Panc1 (cell line): Measurements from ENCODE around the gene USP37. TPM values are rescaled to one million over a fixed set of nuclear protein-coding genes. Genes with fewer than 3 reads are reported as not detected.

Experiments used
- ATAC-seq: fragments of 200-7000 bp; cut with Tn5 transposase; 2 replicates; pipeline ENCODE4 v1.9.1; 2020; ENCODE audit warnings: mild to moderate bottlenecking, moderate library complexity
- BruUV-seq: library from RNA; stranded (reverse); fragments of 400-500 nt; replicated peaks from 2 replicates; lab custom pipeline; 2021; lab: Mats Ljungman, UMichigan
- CTCF ChIA-PET: fragments of 300-600 bp; sonication (Branson Sonifier 250); formaldehyde crosslinking; loops from one replicate; lab custom pipeline; 2022; ENCODE audit warnings: antibody characterized with exemption; lab: Charles Lee
- POLR2A ChIA-PET: fragments of 300-600 bp; sonication (Branson Sonifier 250); formaldehyde crosslinking; loops from one replicate; lab custom pipeline; 2022; ENCODE audit warnings: antibody characterized with exemption; lab: Charles Lee
- DNase-seq: peaks from one replicate; pipeline ENCODE4 v3.0.0-alpha.2; 2010; ENCODE audit warnings: low read depth, low spot score
- H3K27ac ChIP-seq: 2 replicates; pipeline ENCODE4 v1.5.1; 2011; ENCODE audit warnings: mild to moderate bottlenecking, low read length, inconsistent platforms
- H3K27me3 ChIP-seq: fragments of 200-500 bp; sonication (Bioruptor generic); 2 replicates; pipeline ENCODE4 v1.6.0; 2014; ENCODE audit warnings: low read length, inconsistent platforms; ENCODE audit not compliant: control insufficient read depth, insufficient read depth
- H3K36me3 ChIP-seq: fragments of 200-500 bp; sonication (Bioruptor generic); 2 replicates; pipeline ENCODE4 v1.5.1; 2014; ENCODE audit warnings: inconsistent platforms, mild to moderate bottlenecking, low read length, moderate library complexity; ENCODE audit not compliant: control insufficient read depth, insufficient read depth
- H3K4me1 ChIP-seq: 2 replicates; pipeline ENCODE4 v1.5.1; 2011; ENCODE audit warnings: inconsistent platforms, mild to moderate bottlenecking, low read length, moderate library complexity; ENCODE audit not compliant: control insufficient read depth, insufficient read depth
- H3K4me3 ChIP-seq, 2 experiments: 2 replicates each; pipeline ENCODE4 v1.5.1; 2011 to 2012; ENCODE audit warnings: low read depth in 2 of 2, low read length in 2 of 2, mild to moderate bottlenecking in 2 of 2, inconsistent platforms in 1 of 2, moderate library complexity in 1 of 2
- H3K9me3 ChIP-seq: fragments of 200-500 bp; sonication (Bioruptor generic); 2 replicates; pipeline ENCODE4 v1.5.1; 2014; ENCODE audit warnings: low read depth, mild to moderate bottlenecking, inconsistent platforms, low read length, moderate library complexity; ENCODE audit not compliant: control insufficient read depth, insufficient read depth
- POLR2AphosphoS5 ChIP-seq: IDR thresholded peaks from 2 replicates; pipeline ENCODE4 v1.6.1; 2012; ENCODE audit warnings: mild to moderate bottlenecking, low read depth, low read length, moderate library complexity
- REST ChIP-seq, 2 experiments: IDR thresholded peaks; 2 replicates each; pipeline ENCODE4 v1.6.1; 2011 to 2012; ENCODE audit warnings: low read depth in 2 of 2, control low read depth in 1 of 2, low read length in 1 of 2, mild to moderate bottlenecking in 1 of 2, moderate library complexity in 1 of 2; ENCODE audit not compliant: insufficient read depth in 1 of 2
- SIN3A ChIP-seq: IDR thresholded peaks from 2 replicates; pipeline ENCODE4 v1.6.1; 2012; ENCODE audit warnings: low read depth, mild to moderate bottlenecking, low read length, moderate library complexity, borderline replicate concordance; ENCODE audit not compliant: insufficient read depth
- TCF7L2 ChIP-seq: IDR thresholded peaks from 2 replicates; pipeline ENCODE4 v1.6.1; 2011; ENCODE audit warnings: mild to moderate bottlenecking, low read depth, low read length, inconsistent platforms
- in situ Hi-C: cut with HindIII; loops from 2 replicates; pipeline ENCODE4 v1.10.0; 2016; ENCODE audit warnings: low sequenced_read_pairs, low pct_unique_long_range_greater_than_20kb
- intact Hi-C: fragments of 100-400 bp; cut with micrococcal nuclease; formaldehyde crosslinking; loops from one replicate; pipeline ENCODE4 v1.10.0; 2022; ENCODE audit not compliant: unreplicated experiment
- total RNA-seq: library from RNA; stranded (reverse); gene quantifications from one replicate; pipeline ENCODE4 v1.2.1, GENCODE V29; 2021; ENCODE audit not compliant: unreplicated experiment
- TF ChIP-seq, protein P1 (sequence below): fragments of 450-650 bp; IDR thresholded peaks from 2 replicates; pipeline ENCODE4 v1.5.1; 2017; ENCODE audit warnings: mild to moderate bottlenecking

The USP37 gene
- total RNA-seq, 1 experiment from 2014 or later: 19.2 TPM

- Histone ChIP-seq H3K4me3 (no peak overlapping the region), H3K36me3 (0 out of 2 replicates have a peak, but pooled peaks cover 2% of the 10 kb centered on the region), H3K9me3 (no peaks in the 10 kb centered on the region), H3K4me1 (no peaks in the 10 kb centered on the region), H3K27me3 (no peaks in the 10 kb centered on the region), H3K27ac (no peak overlapping the region)
- TF ChIP-seq SIN3A (no peak), POLR2AphosphoS5 (no peak), REST (IDR thresholded peaks at IDR 0.05; ENCODE audit: insufficient read depth in 1 of 2, low read depth in 2 of 2, low read length in 1 of 2) (no peak), TCF7L2 (no peak)
- TF ChIP-seq, protein P1, sequence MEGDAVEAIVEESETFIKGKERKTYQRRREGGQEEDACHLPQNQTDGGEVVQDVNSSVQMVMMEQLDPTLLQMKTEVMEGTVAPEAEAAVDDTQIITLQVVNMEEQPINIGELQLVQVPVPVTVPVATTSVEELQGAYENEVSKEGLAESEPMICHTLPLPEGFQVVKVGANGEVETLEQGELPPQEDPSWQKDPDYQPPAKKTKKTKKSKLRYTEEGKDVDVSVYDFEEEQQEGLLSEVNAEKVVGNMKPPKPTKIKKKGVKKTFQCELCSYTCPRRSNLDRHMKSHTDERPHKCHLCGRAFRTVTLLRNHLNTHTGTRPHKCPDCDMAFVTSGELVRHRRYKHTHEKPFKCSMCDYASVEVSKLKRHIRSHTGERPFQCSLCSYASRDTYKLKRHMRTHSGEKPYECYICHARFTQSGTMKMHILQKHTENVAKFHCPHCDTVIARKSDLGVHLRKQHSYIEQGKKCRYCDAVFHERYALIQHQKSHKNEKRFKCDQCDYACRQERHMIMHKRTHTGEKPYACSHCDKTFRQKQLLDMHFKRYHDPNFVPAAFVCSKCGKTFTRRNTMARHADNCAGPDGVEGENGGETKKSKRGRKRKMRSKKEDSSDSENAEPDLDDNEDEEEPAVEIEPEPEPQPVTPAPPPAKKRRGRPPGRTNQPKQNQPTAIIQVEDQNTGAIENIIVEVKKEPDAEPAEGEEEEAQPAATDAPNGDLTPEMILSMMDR: no peak
- DNase-seq: no peak
- no peak for ATAC-seq
- in situ Hi-C loops (no loop called here), intact Hi-C loops (no loop called here)
- no TSS peak for BruUV-seq
- ChIA-PET POLR2A (no interaction called here), CTCF (no interaction called here)
Measured at GRCh38 chr2:218523651-218524050, 44.5 kb downstream of the USP37 start.

GRCh38 chr2:218518876-218519275 is 49.3 kb downstream of the USP37 start:
- TF ChIP-seq, protein P1: no peak
- no peak for TF ChIP-seq SIN3A
- no peak for TF ChIP-seq REST (IDR thresholded peaks at IDR 0.05; ENCODE audit: insufficient read depth in 1 of 2, low read depth in 2 of 2, low read length in 1 of 2)
- no peak for TF ChIP-seq POLR2AphosphoS5
- no peak for TF ChIP-seq TCF7L2
- no peaks in the 10 kb centered on the region for H3K27me3 ChIP-seq
- H3K4me1 ChIP-seq: no peaks in the 10 kb centered on the region
- intact Hi-C loops (no loop called here), in situ Hi-C loops (no loop called here)
- H3K9me3 ChIP-seq: no peaks in the 10 kb centered on the region
- BruUV-seq: no TSS peak
- ChIA-PET CTCF (no interaction called here), POLR2A (no interaction called here)
- H3K27ac ChIP-seq: no peak overlapping the region
- H3K36me3 ChIP-seq: no peaks in the 10 kb centered on the region
- DNase-seq: no peak
- no peak for ATAC-seq
- H3K4me3 ChIP-seq: no peak overlapping the region
